Left colon (tissue), 2 donors: Measurements from ENCODE around the gene INPP5A. TPM values are rescaled to one million over a fixed set of nuclear protein-coding genes. Genes with fewer than 3 reads are reported as not detected.

Source experiments
- ATAC-seq: fragments of 200-7000 bp; cut with Tn5 transposase; one replicate; pipeline ENCODE4 v1.9.1; 2020; ENCODE audit warnings: mild to moderate bottlenecking, moderate library complexity
- DNase-seq, 2 donors: peaks; one replicate each; pipeline ENCODE4 v3.0.0-alpha.2; 2020
- intact Hi-C, 2 donors: fragments of 100-400 bp; cut with DNase I in 1 of 2; cut with micrococcal nuclease in 1 of 2; formaldehyde crosslinking; loops; one replicate each; pipeline versions ENCODE4 v1.11.2 to v1.14.0; 2022; cut with DNase I, micrococcal nuclease
- total RNA-seq, 2 donors: library from RNA; stranded (reverse); fragmentation: NEBNext Ultra II Directional; extraction: Animal tissue kit (Norgen Biotek cat#: 25700); gene quantifications; one replicate each; pipeline ENCODE4 v1.2.1, GENCODE V29; 2021
- donor health status: DM: no; HTN: no; CAD: no.
- donor health status: DM: yes; HTN: yes; CAD: no.

INPP5A gene
- total RNA-seq, 2 donors from 2014 or later = 35.6 to 42.2 TPM

DNA sequence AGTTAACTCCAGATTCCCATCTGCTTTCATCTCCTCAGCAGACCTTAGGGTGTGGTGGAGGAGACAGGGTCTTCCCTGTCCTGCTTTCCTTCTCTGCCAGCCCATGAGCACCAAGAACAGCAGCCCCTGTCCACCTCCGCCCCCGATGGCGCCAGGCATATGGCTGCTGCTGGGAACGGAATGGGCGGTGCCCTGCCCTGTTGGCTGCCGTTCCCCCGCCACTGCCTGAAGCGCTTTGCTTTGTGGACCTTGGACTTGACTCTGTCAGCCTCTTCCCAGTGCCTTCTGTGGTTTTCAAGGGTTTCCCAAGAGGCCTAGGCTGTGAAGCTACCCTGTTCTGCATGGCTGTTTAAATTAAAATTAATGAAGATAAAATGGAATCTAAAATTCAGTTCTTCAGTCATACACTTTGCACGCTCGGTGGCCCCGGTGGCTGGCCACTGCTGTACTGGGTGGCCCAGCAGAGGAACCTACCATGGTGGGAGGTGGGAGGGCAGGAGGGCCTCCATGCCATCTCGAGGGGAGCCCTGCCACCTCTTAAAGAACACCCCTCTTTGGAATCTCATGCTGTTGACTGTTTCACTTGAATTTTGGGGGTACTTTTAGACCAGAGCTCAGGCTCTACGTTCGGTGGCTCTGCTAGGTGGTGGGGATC, 169.7 kb downstream of the INPP5A start:
- intact Hi-C loops = no loop called here
- peak; percentile 98 for ATAC-seq
- DNase-seq = peak; percentile 71 to 74

DNA sequence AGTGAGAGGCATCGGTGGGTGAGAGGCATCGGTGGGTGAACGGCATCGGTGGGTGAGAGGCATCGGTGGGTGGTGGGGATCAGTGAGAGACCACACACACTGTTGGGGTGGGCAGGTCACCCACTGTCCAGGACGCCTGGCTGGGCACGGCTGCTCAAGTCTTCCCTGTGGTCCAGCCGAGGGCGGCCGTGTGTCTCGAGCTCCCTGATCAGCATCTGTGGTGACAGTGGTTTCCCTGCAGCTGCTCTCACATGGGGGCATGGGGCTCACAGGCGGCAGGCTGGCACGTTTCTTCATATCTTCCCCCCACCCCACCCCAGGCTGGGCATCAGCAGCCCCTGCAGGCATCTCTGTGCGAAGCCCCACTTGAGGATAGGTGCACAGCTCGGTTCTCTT, 170.2 kb downstream of the INPP5A start:
- ATAC-seq (no peak), DNase-seq (peak in 1 of 2 donors; percentile 23)
- intact Hi-C loops = no loop called here

DNA sequence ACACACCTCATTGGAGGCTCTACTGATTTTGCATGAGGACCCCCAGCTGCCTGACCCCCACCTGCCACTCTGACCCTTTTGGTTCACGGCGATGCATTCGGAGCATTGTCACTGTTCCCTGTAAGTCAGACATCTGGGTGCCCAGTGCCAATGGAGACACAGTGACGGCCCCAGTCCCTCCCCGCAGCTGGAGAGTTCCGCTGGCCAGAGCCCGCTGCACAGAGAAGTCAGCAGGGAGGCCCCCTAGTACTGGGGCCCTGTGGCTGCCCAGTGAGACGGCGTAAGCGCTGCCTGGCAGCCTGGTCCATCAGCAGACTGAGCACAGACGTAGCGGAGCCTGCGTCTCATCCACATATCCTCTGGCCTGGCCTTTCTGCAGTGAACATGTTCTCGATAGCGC, 170.9 kb downstream of the INPP5A start:
- intact Hi-C loops = no loop called here
- peak in 1 of 2 donors; percentile 19 for DNase-seq

DNA sequence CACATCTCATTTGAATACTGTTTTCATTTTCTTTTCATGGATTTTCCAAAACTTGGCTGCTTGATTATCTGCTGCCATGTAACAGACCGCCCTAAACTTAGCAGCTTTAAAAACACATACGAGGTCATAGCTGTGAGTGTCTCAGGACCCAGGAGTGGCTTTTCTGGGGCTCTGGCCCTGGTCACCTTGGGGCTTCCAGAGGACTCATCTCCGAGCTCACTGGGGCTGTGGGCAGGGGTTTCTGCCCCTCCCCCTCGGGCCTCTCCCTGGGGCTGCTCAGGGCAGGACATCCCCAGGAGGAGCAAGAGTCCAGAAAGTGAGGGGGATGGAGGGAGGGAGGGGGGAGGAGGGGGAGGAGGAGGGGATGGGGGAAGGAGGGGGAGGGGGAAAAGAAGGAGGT, 171.3 kb downstream of the INPP5A start:
- intact Hi-C loops = no loop called here
- DNase-seq = peak in 1 of 2 donors; percentile 14
- ATAC-seq = no peak

More for the DNA sequence above, 170.9 kb downstream of the INPP5A start:
- no peak for ATAC-seq

DNA sequence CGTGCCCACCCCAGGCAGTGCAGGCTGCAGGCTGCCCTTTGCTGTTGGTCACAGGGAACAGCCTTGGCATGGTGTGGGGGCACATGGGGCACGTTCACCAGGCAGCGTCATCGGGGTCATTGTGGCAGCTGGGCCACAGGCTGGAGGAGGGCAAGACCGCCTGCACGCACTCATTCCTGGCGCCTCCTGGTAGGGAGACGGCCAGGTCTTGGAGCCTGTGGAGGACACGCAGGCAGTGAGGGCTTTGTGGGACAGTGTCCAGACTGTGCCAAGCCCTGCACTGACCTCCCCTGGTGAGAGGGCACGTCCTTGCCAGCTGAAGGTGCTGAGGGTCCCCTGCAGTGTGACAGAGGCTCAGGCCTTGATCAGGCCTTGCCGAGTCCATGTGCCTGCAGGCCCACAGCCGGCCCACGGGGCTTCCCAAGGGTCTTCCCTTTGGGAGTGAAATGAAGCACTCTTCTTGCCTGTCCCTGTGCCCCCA, 171.9 kb downstream of the INPP5A start:
- ATAC-seq (no peak), DNase-seq (peak in 1 of 2 donors; percentile 19)
- intact Hi-C loops = no loop called here

- DNase-seq (peak in 1 of 2 donors; percentile 18), ATAC-seq (no peak)
- intact Hi-C loops = no loop called here
Observed at GRCh38 chr10:132710036-132710686, 172.6 kb downstream of the INPP5A start.

DNA sequence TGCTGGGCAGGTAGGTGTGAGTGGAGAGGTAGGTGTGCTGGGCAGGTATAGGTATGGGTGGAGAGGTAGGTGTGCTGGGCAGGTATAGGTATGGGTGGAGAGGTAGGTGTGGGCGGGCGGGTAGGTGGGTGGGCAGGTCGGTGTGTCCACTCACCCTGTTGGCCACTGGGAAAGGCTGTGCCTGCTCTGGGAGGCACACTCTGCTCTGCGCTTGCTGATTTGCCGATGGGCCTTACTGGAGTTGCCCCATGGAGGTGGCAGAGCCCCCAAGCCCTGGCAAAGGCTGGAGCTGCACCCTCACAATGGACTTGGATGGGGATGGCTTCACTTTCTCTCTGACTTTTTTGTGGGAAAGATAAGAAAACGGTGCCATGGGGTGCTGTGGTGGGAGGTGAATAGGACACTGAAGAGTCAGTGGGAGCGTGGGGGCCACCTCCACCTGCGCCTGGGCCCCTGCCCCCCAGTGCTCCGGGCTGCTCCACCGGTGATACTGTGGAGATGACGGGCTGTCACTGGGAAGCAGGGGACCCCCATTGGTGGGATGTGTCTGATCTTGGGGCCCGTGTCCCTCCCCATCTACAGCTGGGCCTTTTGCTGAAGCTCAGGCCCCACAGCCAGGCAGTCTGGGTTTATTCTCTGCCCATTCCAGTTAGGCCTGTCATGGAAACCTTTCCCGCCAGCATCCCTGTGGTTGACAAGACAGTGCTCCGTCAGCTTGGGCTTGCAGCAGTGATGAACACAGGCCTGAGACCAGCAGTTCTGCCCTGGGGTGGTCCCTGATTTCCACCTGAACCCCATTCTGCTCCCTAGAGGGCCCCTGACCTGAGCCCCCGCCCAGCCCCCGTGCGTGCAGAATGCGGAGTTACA, 173.4 kb downstream of the INPP5A start:
- intact Hi-C loops = no loop called here
- DNase-seq (peak in 1 of 2 donors; percentile 13), ATAC-seq (no peak)

GRCh38 chr10:132711613-132712121, 174.1 kb downstream of the INPP5A start:
- no peak for DNase-seq
- ATAC-seq = no peak
- intact Hi-C loops = no loop called here

DNA sequence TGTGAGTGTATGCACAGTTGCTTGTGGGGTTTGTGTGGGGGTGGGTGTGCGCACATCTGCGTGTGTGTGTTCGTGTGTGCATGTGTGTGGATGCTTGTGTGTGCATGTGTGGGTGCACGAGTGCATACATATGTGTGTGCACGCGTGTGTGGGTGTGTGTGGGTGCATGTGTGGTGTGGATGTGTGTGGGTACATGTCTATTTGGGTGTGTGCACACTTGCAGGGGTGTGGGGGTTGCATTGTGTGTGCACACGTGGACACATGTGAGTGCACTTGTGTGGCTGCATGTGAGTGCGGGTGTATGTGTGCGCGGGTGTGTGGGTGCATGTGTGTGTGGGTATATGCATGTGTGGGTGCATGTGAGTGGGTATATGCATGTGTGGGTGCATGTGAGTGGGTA, 174.7 kb downstream of the INPP5A start:
- intact Hi-C loops = no loop called here
- DNase-seq (no peak), ATAC-seq (no peak)

- intact Hi-C loops = no loop called here
- no peak for DNase-seq
- ATAC-seq = no peak
Observed at GRCh38 chr10:132712743-132713142, 175.2 kb downstream of the INPP5A start.

GRCh38 chr10:132713421-132714095, 176.0 kb downstream of the INPP5A start:
- ATAC-seq = no peak
- intact Hi-C loops = no loop called here
- DNase-seq = peak in 1 of 2 donors; percentile 14

GRCh38 chr10:132714096-132714985, 176.8 kb downstream of the INPP5A start:
- no peak for ATAC-seq
- peak in 1 of 2 donors; percentile 21 for DNase-seq
- intact Hi-C loops = no loop called here

DNA sequence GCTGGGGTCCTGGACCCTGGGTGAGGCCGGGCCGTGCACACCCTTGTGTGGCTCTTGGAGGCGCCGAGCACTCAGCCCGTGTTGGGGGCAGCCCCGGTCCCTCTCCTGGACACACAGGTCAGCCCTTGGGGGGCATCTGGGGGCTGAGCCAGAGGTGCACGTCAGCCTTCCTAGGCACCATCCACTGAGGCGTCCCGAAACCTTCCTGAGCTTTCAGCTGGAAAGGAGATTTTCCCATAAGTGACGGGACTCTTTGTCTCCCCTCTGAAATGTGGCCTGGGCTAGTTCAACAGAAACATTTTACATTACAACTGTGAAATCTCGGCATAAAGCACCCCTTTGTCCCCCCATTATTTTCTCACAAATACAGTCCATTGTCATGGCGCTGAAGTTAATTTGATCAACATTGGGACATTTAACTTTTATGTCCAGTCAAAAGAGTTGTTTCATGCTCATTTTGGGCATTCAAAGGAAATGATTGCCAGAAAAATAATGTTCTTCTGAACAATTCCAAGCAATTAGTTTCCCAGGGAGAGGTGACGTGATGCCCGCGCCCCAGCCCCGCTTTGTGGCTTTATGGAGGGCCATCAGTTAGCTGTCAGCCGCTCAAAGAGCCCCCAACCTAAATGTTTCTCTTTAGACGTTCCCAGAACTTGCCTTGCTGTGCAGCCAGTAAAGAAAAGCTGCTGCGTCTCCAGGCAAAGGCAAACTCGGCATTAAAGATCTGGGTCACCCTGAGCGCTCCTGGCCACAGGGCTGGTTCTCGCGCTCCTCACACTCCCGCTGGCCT, 177.6 kb downstream of the INPP5A start:
- DNase-seq = peak in 1 of 2 donors; percentile 19
- ATAC-seq = no peak
- intact Hi-C loops = no loop called here

GRCh38 chr10:132715776-132716680, 178.4 kb downstream of the INPP5A start:
- DNase-seq (peak in 1 of 2 donors; percentile 22), ATAC-seq (no peak)

GRCh38 chr10:132716691-132717490, 179.3 kb downstream of the INPP5A start:
- peak in 1 of 2 donors; percentile 15 for DNase-seq
- intact Hi-C loops = no loop called here
- ATAC-seq = no peak

More at GRCh38 chr10:132715776-132716680, 178.4 kb downstream of the INPP5A start:
- intact Hi-C loops = no loop called here
